ENCODE data around the gene LAMA2. TPM values are rescaled to one million over a fixed set of nuclear protein-coding genes. Genes with fewer than 3 reads are reported as not detected.

LAMA2 gene
- total RNA-seq, 4 donors from 2014 or later: 1.7 to 112 (median 19.6) TPM

GRCh38 chr6:129210684-129211083 lies 327.7 kb downstream of the LAMA2 start:
- 89 to 100% methylated on average over 4 of the region's 4 CpGs for WGBS, 2 donors
- intact Hi-C loops (cut with DNase I): no loop called here
- Histone ChIP-seq H3K27me3 (no peaks in the 10 kb centered on the region), H3K9me3 (no peaks in the 10 kb centered on the region), H3K36me3 (no peaks in the 10 kb centered on the region), H3K4me1 (no peaks in the 10 kb centered on the region), H3K4me3 (no peak overlapping the region), H3K27ac (no peak overlapping the region)
- TF ChIP-seq CTCF (IDR thresholded peaks at IDR 0.05) (no peak), POLR2A (IDR thresholded peaks at IDR 0.05) (no peak)
- DNase-seq: no peak

- Histone ChIP-seq H3K4me1 (no peaks in the 10 kb centered on the region), H3K27ac (no peak overlapping the region), H3K27me3 (no peaks in the 10 kb centered on the region), H3K4me3 (no peak overlapping the region), H3K36me3 (no peaks in the 10 kb centered on the region), H3K9me3 (no peaks in the 10 kb centered on the region)
- 87 to 88% methylated on average over 1 of the region's 1 CpG for WGBS, 2 donors
- DNase-seq: no peak
- TF ChIP-seq CTCF (IDR thresholded peaks at IDR 0.05) (no peak), POLR2A (IDR thresholded peaks at IDR 0.05) (no peak)
- intact Hi-C loops (cut with DNase I): no loop called here
Measured at GRCh38 chr6:129211626-129212025, 328.7 kb downstream of the LAMA2 start.

GRCh38 chr6:129212081-129212480 lies 329.1 kb downstream of the LAMA2 start:
- Histone ChIP-seq H3K4me3 (no peak overlapping the region), H3K27me3 (no peaks in the 10 kb centered on the region), H3K27ac (no peak overlapping the region), H3K36me3 (no peaks in the 10 kb centered on the region), H3K4me1 (no peaks in the 10 kb centered on the region), H3K9me3 (no peaks in the 10 kb centered on the region)
- TF ChIP-seq POLR2A (IDR thresholded peaks at IDR 0.05) (no peak), CTCF (IDR thresholded peaks at IDR 0.05) (no peak)
- 63 to 72% methylated on average over 3 of the region's 3 CpGs for WGBS, 2 donors
- intact Hi-C loops (cut with DNase I): no loop called here
- no peak for DNase-seq

- Histone ChIP-seq H3K4me1 (no peaks in the 10 kb centered on the region), H3K27ac (no peak overlapping the region), H3K4me3 (no peak overlapping the region), H3K9me3 (no peaks in the 10 kb centered on the region), H3K36me3 (no peaks in the 10 kb centered on the region), H3K27me3 (no peaks in the 10 kb centered on the region)
- no peak for TF ChIP-seq POLR2A (IDR thresholded peaks at IDR 0.05)
- TF ChIP-seq CTCF (IDR thresholded peaks at IDR 0.05): no peak
- DNase-seq: no peak
- intact Hi-C loops (cut with DNase I): no loop called here
Measured at GRCh38 chr6:129215246-129215645, 332.3 kb downstream of the LAMA2 start.

GRCh38 chr6:129215916-129216520 lies 333.1 kb downstream of the LAMA2 start:
- no peak for TF ChIP-seq POLR2A (IDR thresholded peaks at IDR 0.05)
- no peak for TF ChIP-seq CTCF (IDR thresholded peaks at IDR 0.05)
- no peak for DNase-seq
- WGBS, 2 donors: 14 to 18% methylated on average over 1 of the region's 1 CpG
- Histone ChIP-seq H3K27me3 (no peaks in the 10 kb centered on the region), H3K4me1 (no peaks in the 10 kb centered on the region), H3K36me3 (no peaks in the 10 kb centered on the region), H3K27ac (no peak overlapping the region), H3K9me3 (no peaks in the 10 kb centered on the region), H3K4me3 (no peak overlapping the region)
- intact Hi-C loops (cut with DNase I): no loop called here
